Neural cell (in vitro differentiated cells): ENCODE results near the gene TSPAN17. TPM values are rescaled to one million over a fixed set of nuclear protein-coding genes. Genes with fewer than 3 reads are reported as not detected.

ENCODE experiments used
- H2AFZ ChIP-seq: fragments of 200-600, 300-800 bp; sonication (generic), shearing (Covaris generic); 2 replicates; pipeline ENCODE4 v1.6.0; 2014; ENCODE audit warnings: low read depth, mild to moderate bottlenecking, antibody characterized with exemption, low read length, moderate library complexity
- H3F3A ChIP-seq: fragments of 200-600 bp; shearing (Covaris generic); 2 replicates; pipeline ENCODE4 v1.6.1; 2016; ENCODE audit warnings: mild to moderate bottlenecking, moderate library complexity, mixed read lengths, antibody characterized with exemption, low read length; ENCODE audit not compliant: insufficient read depth, poor library complexity, severe bottlenecking
- H3K27ac ChIP-seq: fragments of 200-600, 300-800 bp; sonication (generic), shearing (Covaris generic); 2 replicates; pipeline ENCODE4 v1.5.1; 2014; ENCODE audit warnings: mild to moderate bottlenecking, low read length, moderate library complexity
- H3K27me3 ChIP-seq: fragments of 300-800, 200-600 bp; sonication (generic), shearing (Covaris generic); 2 replicates; pipeline ENCODE4 v1.6.0; 2014; ENCODE audit warnings: mild to moderate bottlenecking, low read depth, low read length, moderate library complexity; ENCODE audit not compliant: insufficient read depth
- H3K36me3 ChIP-seq: fragments of 300-800, 200-600 bp; sonication (generic), shearing (Covaris generic); 2 replicates; pipeline ENCODE4 v1.5.1; 2014; ENCODE audit warnings: mild to moderate bottlenecking, antibody characterized with exemption, low read length, moderate library complexity; ENCODE audit not compliant: insufficient read depth
- H3K4me2 ChIP-seq: fragments of 300-800, 200-600 bp; sonication (generic), shearing (Covaris generic); 2 replicates; pipeline ENCODE4 v1.6.0; 2014; ENCODE audit warnings: mild to moderate bottlenecking, low read length
- H3K4me3 ChIP-seq: fragments of 300-800, 200-600 bp; sonication (generic), shearing (Covaris generic); 2 replicates; pipeline ENCODE4 v1.5.1; 2014; ENCODE audit warnings: mild to moderate bottlenecking, low read length, moderate library complexity
- H3K79me2 ChIP-seq: fragments of 200-600 bp; shearing (Covaris generic); replicated peaks from 2 replicates; pipeline ENCODE4 v1.6.0; 2014; ENCODE audit warnings: mild to moderate bottlenecking, low read length, moderate library complexity; ENCODE audit not compliant: insufficient read depth
- H3K9ac ChIP-seq: fragments of 300-800, 200-600 bp; sonication (generic), shearing (Covaris generic); 2 replicates; pipeline ENCODE4 v1.6.1; 2016; ENCODE audit warnings: mild to moderate bottlenecking, low read length, mixed read lengths
- H3K9me2 ChIP-seq: fragments of 200-600 bp; shearing (Covaris generic); 2 replicates; pipeline ENCODE4 v1.6.1; 2016; ENCODE audit warnings: mild to moderate bottlenecking, low read length, mixed read lengths; ENCODE audit not compliant: insufficient read depth
- H3K9me3 ChIP-seq: fragments of 200-600, 300-800 bp; sonication (generic), shearing (Covaris generic); 2 replicates; pipeline ENCODE4 v1.6.1; 2016; ENCODE audit warnings: mild to moderate bottlenecking, mixed run types, low read length, moderate library complexity, mixed read lengths
- H4K20me1 ChIP-seq: fragments of 200-600 bp; shearing (Covaris generic); 2 replicates; pipeline ENCODE4 v1.6.1; 2016; ENCODE audit warnings: mild to moderate bottlenecking, mixed run types; ENCODE audit not compliant: insufficient read depth
- EP300 ChIP-seq: fragments of 450-650 bp; conservative IDR thresholded peaks from 2 replicates; pipeline ENCODE4 v1.6.1; 2014; ENCODE audit warnings: antibody characterized with exemption, mild to moderate bottlenecking, moderate library complexity; ENCODE audit not compliant: poor library complexity, severe bottlenecking
- EZH2 ChIP-seq: fragments of 200-600, 300-800 bp; shearing (Covaris generic), sonication (generic); IDR thresholded peaks from 2 replicates; pipeline ENCODE4 v1.6.1; 2014; ENCODE audit warnings: antibody characterized with exemption, low read length, borderline replicate concordance, mild to moderate bottlenecking; ENCODE audit not compliant: insufficient read depth, poor library complexity, severe bottlenecking
- MXI1 ChIP-seq: fragments of 450-650 bp; conservative IDR thresholded peaks from 2 replicates; pipeline ENCODE4 v1.6.1; 2014; ENCODE audit warnings: antibody characterized with exemption, mild to moderate bottlenecking; ENCODE audit not compliant: poor library complexity, severe bottlenecking
- POLR2AphosphoS5 ChIP-seq: IDR thresholded peaks from 2 replicates; pipeline ENCODE4 v1.6.1; 2012
- RAD21 ChIP-seq: fragments of 450-650 bp; conservative IDR thresholded peaks from 2 replicates; pipeline ENCODE4 v1.6.1; 2014; ENCODE audit warnings: antibody characterized with exemption, mild to moderate bottlenecking, moderate library complexity
- SMC3 ChIP-seq: fragments of 450-650 bp; conservative IDR thresholded peaks from 2 replicates; pipeline ENCODE4 v1.6.1; 2014; ENCODE audit warnings: antibody characterized with exemption, mild to moderate bottlenecking, moderate library complexity; ENCODE audit not compliant: poor library complexity
- TAF1 ChIP-seq: IDR thresholded peaks from 2 replicates; pipeline ENCODE4 v1.6.1; 2012; ENCODE audit warnings: low read depth
- polyA plus RNA-seq: library from polyadenylated mRNA; depleted of rRNA; stranded (reverse); fragments of >200 nt; gene quantifications from 2 replicates; pipeline ENCODE4 v1.2.3, GENCODE V29; 2014
- TF ChIP-seq, protein P1 (sequence below): IDR thresholded peaks from 2 replicates; pipeline ENCODE4 v1.6.1; 2012; ENCODE audit warnings: borderline replicate concordance
- TF ChIP-seq, protein P2 (sequence below): fragments of 450-650 bp; IDR thresholded peaks from 2 replicates; pipeline ENCODE4 v1.5.1; 2014; ENCODE audit warnings: antibody characterized with exemption, mild to moderate bottlenecking, moderate library complexity; ENCODE audit not compliant: poor library complexity, severe bottlenecking

Gene TSPAN17
- polyA plus RNA-seq, 1 donor from 2014 or later: 66.4 TPM

DNA sequence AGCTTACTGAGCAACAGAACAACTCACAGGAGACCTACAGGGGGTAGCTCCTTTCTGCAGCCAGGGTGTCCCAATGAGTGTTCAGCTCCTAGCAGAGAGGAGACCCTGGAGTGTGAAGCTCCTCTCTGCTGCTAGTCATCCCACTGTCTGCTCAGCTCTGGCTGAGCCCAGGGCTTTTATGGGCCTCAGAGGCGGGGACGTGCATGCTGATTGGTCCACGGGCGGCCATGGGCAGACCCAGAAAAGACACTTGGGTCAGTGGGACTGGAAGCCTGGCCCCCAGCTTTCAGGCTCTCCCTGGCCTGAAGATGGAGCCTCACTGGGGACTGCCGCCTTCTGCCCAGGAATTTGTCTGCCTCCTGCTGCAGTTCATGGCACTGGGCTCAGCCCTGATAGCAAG is 40.6 kb downstream of the TSPAN17 start:
- no peak overlapping the region for H3K4me3 ChIP-seq
- no peaks in the 10 kb centered on the region for H3K27me3 ChIP-seq
- TF ChIP-seq EZH2 (no peak), MXI1 (no peak), TAF1 (no peak), RAD21 (no peak), POLR2AphosphoS5 (no peak), EP300 (no peak), SMC3 (no peak)
- TF ChIP-seq, protein P1, sequence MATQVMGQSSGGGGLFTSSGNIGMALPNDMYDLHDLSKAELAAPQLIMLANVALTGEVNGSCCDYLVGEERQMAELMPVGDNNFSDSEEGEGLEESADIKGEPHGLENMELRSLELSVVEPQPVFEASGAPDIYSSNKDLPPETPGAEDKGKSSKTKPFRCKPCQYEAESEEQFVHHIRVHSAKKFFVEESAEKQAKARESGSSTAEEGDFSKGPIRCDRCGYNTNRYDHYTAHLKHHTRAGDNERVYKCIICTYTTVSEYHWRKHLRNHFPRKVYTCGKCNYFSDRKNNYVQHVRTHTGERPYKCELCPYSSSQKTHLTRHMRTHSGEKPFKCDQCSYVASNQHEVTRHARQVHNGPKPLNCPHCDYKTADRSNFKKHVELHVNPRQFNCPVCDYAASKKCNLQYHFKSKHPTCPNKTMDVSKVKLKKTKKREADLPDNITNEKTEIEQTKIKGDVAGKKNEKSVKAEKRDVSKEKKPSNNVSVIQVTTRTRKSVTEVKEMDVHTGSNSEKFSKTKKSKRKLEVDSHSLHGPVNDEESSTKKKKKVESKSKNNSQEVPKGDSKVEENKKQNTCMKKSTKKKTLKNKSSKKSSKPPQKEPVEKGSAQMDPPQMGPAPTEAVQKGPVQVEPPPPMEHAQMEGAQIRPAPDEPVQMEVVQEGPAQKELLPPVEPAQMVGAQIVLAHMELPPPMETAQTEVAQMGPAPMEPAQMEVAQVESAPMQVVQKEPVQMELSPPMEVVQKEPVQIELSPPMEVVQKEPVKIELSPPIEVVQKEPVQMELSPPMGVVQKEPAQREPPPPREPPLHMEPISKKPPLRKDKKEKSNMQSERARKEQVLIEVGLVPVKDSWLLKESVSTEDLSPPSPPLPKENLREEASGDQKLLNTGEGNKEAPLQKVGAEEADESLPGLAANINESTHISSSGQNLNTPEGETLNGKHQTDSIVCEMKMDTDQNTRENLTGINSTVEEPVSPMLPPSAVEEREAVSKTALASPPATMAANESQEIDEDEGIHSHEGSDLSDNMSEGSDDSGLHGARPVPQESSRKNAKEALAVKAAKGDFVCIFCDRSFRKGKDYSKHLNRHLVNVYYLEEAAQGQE: no peak
- TF ChIP-seq, protein P2, sequence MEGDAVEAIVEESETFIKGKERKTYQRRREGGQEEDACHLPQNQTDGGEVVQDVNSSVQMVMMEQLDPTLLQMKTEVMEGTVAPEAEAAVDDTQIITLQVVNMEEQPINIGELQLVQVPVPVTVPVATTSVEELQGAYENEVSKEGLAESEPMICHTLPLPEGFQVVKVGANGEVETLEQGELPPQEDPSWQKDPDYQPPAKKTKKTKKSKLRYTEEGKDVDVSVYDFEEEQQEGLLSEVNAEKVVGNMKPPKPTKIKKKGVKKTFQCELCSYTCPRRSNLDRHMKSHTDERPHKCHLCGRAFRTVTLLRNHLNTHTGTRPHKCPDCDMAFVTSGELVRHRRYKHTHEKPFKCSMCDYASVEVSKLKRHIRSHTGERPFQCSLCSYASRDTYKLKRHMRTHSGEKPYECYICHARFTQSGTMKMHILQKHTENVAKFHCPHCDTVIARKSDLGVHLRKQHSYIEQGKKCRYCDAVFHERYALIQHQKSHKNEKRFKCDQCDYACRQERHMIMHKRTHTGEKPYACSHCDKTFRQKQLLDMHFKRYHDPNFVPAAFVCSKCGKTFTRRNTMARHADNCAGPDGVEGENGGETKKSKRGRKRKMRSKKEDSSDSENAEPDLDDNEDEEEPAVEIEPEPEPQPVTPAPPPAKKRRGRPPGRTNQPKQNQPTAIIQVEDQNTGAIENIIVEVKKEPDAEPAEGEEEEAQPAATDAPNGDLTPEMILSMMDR: no peak
- H3F3A ChIP-seq: no peaks in the 10 kb centered on the region
- H3K9ac ChIP-seq: no peak overlapping the region
- H3K79me2 ChIP-seq: no peaks in the 10 kb centered on the region
- no peaks in the 10 kb centered on the region for H3K9me2 ChIP-seq
- no peaks in the 10 kb centered on the region for H3K36me3 ChIP-seq
- H3K4me2 ChIP-seq: no peak overlapping the region
- no peak overlapping the region for H2AFZ ChIP-seq
- no peaks in the 10 kb centered on the region for H4K20me1 ChIP-seq
- no peak overlapping the region for H3K27ac ChIP-seq
- no peaks in the 10 kb centered on the region for H3K9me3 ChIP-seq

DNA sequence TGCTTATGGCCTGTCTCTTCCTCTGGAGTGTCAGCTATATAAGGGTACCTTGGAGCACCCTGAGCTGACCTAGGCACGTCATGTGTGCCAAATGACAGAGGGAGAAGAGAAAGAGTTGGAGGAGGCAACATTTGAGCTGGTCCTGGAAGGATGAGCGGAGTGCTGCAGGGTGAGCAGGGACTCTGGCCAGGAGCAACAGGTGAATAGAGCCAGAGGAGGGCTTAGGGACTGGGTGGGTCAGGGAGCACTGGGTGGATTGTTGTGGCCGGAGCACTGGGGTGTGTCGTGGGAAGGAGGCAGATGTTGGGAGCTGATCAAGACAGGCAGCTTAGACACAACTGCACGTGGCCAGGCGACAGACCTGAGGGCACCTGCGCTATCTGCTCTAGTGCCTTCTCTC is 43.6 kb downstream of the TSPAN17 start:
- Histone ChIP-seq H3K9me3 (no peaks in the 10 kb centered on the region), H3K79me2 (no peaks in the 10 kb centered on the region), H3K4me2 (no peak overlapping the region), H3F3A (no peaks in the 10 kb centered on the region), H3K9ac (no peak overlapping the region), H2AFZ (no peak overlapping the region), H3K9me2 (no peaks in the 10 kb centered on the region), H3K27ac (no peak overlapping the region), H3K27me3 (no peaks in the 10 kb centered on the region), H3K4me3 (no peak overlapping the region), H4K20me1 (no peaks in the 10 kb centered on the region), H3K36me3 (no peaks in the 10 kb centered on the region)
- TF ChIP-seq POLR2AphosphoS5: no peak
- no peak for TF ChIP-seq EP300
- TF ChIP-seq, protein P2: no peak
- TF ChIP-seq RAD21: no peak
- TF ChIP-seq SMC3: no peak
- TF ChIP-seq EZH2: no peak
